Parathyroid adenoma (tissue), 2 donors: ENCODE measurements around the gene RHOF.
"Not testable (repeated sequence)": the region's sequence is repeated elsewhere in the genome, so short reads cannot be mapped to it uniquely, and the experiment has no call there.

Experiments used
- H2AFZ ChIP-seq: fragments of 300-600 bp; sonication (generic); one replicate; pipeline ENCODE4 v1.7.0; 2017; ENCODE audit warnings: antibody characterized with exemption, mild to moderate bottlenecking
- H3K27ac ChIP-seq: fragments of 300-600 bp; sonication (generic); one replicate; pipeline ENCODE4 v1.7.0; 2017
- H3K27me3 ChIP-seq: fragments of 300-600 bp; sonication (generic); one replicate; pipeline ENCODE4 v1.7.0; 2017; ENCODE audit warnings: low read length; ENCODE audit not compliant: control insufficient read depth, insufficient read depth
- H3K36me3 ChIP-seq: fragments of 300-600 bp; sonication (generic); one replicate; pipeline ENCODE4 v1.7.0; 2017; ENCODE audit warnings: low read length; ENCODE audit not compliant: control insufficient read depth, insufficient read depth
- H3K4me1 ChIP-seq: fragments of 300-600 bp; sonication (generic); one replicate; pipeline ENCODE4 v1.7.0; 2017; ENCODE audit warnings: control low read depth
- H3K4me2 ChIP-seq: fragments of 300-600 bp; sonication (generic); one replicate; pipeline ENCODE4 v1.7.0; 2017; ENCODE audit warnings: low read length
- H3K4me3 ChIP-seq: fragments of 300-600 bp; sonication (generic); one replicate; pipeline ENCODE4 v1.7.0; 2017; ENCODE audit warnings: low read depth, low read length
- H3K79me2 ChIP-seq: fragments of 300-600 bp; sonication (generic); one replicate; pipeline ENCODE4 v1.7.0; 2017; ENCODE audit warnings: control low read depth
- H3K9ac ChIP-seq: fragments of 300-600 bp; sonication (generic); one replicate; pipeline ENCODE4 v1.7.0; 2017; ENCODE audit warnings: mild to moderate bottlenecking
- H3K9me3 ChIP-seq: fragments of 300-600 bp; sonication (generic); one replicate; pipeline ENCODE4 v1.7.0; 2017; ENCODE audit warnings: low read length; ENCODE audit not compliant: control insufficient read depth
- TF ChIP-seq, protein P1 (sequence below): fragments of 300-600 bp; sonication (generic); IDR thresholded peaks from one replicate; pipeline ENCODE4 v1.7.0; 2017; ENCODE audit warnings: antibody characterized with exemption, mild to moderate bottlenecking
- donor health status: primary hyperparathyroidism.

Gene RHOF

DNA sequence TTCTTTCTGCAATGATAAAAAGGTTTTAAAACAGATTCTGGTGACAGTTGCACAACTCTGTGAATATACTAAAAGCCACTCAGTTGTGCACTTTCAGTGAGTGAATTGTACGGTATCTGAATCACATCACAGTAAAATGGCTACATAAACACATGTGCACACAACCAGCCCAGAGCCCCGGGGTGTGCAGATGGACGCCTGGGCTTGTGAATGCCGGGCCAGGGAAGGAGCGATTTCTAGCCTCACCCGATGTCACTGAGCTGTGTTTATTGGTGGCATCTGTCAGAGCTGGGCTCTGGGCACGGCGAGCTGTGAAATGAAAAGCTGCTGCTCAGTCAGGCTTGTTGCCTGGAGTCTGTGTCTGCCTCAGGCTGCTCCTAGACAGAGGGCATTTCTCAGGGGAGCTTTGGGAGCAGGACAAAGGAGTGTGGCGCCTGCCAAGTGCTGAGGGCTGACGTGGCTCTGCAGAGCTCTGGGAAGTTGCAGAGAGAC lies 25.9 kb downstream of the RHOF start:
- no peaks in the 10 kb centered on the region for H3K4me1 ChIP-seq
- TF ChIP-seq, protein P1, sequence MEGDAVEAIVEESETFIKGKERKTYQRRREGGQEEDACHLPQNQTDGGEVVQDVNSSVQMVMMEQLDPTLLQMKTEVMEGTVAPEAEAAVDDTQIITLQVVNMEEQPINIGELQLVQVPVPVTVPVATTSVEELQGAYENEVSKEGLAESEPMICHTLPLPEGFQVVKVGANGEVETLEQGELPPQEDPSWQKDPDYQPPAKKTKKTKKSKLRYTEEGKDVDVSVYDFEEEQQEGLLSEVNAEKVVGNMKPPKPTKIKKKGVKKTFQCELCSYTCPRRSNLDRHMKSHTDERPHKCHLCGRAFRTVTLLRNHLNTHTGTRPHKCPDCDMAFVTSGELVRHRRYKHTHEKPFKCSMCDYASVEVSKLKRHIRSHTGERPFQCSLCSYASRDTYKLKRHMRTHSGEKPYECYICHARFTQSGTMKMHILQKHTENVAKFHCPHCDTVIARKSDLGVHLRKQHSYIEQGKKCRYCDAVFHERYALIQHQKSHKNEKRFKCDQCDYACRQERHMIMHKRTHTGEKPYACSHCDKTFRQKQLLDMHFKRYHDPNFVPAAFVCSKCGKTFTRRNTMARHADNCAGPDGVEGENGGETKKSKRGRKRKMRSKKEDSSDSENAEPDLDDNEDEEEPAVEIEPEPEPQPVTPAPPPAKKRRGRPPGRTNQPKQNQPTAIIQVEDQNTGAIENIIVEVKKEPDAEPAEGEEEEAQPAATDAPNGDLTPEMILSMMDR = no peak
- H3K4me3 ChIP-seq = no peak overlapping the region
- no peak overlapping the region for H3K4me2 ChIP-seq
- H3K27ac ChIP-seq = no peak overlapping the region
- H3K79me2 ChIP-seq = no peaks in the 10 kb centered on the region
- no peaks in the 10 kb centered on the region for H3K9me3 ChIP-seq
- no peak overlapping the region for H3K9ac ChIP-seq
- H3K36me3 ChIP-seq = no peaks in the 10 kb centered on the region
- no peak overlapping the region for H2AFZ ChIP-seq
- H3K27me3 ChIP-seq = no peaks in the 10 kb centered on the region

DNA sequence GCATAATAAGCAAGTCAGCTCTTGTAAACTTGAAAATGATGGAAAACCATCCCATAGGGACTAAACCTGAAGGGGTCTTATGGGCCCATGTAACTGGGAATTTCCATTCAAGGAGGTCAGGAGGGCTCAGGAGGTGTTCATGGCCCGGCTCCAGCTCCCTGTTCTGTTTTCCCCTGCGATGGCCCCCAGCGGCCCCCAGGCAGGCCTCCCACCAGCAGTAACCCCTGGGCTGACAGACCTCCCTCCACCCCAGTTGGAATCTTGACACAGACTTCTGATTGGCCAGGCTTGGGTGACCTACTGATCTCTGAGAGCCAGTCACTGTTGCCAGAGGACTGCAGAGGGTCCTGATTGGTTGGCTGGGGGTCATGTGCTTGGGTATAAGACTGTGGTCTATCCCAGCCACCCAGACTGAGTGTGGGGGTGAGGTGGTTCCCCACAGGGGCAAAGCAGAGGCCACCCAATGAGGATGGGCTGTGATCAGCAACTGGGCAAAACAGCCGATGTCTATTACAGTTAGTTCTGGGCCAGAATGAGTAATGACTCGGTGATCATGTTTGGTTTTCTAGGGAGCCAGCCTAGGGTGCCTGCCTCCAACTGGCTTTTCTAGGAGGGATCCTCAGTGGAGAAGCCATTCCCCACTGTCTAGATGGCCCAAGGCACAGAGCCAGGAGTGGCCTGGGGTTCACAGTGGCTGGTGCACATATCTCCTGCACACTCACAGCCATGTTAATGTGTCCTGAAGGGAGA lies 27.0 kb downstream of the RHOF start:
- Histone ChIP-seq H3K4me3 (no peak overlapping the region), H3K27me3 (no peaks in the 10 kb centered on the region), H3K4me1 (no peaks in the 10 kb centered on the region), H3K4me2 (no peak overlapping the region), H2AFZ (no peak overlapping the region), H3K27ac (no peak overlapping the region), H3K79me2 (no peaks in the 10 kb centered on the region), H3K9ac (no peak overlapping the region), H3K36me3 (no peaks in the 10 kb centered on the region), H3K9me3 (no peaks in the 10 kb centered on the region)
- TF ChIP-seq, protein P1 = no peak

DNA sequence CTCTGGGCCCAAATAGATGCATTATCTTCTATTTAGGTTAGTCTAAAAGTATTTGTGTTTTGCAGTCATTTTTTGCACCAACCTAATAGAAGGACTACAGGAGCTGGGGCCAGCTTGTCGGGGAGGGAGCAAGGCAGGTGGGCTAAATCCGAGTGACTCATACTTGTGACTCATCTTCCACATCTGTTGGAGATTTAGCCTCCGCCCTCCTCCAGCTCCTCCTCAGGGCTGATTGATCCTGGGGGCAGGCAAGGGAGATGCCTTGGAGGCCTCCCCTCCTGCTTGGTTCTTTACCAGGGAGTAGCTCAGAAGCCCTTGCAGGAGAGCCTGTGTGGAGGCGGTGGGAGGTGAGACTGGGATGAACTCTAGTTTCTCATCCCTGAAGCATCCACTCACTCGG lies 27.9 kb downstream of the RHOF start:
- Histone ChIP-seq H3K9me3 (no peaks in the 10 kb centered on the region), H3K36me3 (no peaks in the 10 kb centered on the region), H3K4me3 (no peak overlapping the region), H3K27ac (no peak overlapping the region), H3K4me1 (no peaks in the 10 kb centered on the region), H3K9ac (no peak overlapping the region), H2AFZ (no peak overlapping the region), H3K4me2 (no peak overlapping the region), H3K27me3 (no peaks in the 10 kb centered on the region), H3K79me2 (no peaks in the 10 kb centered on the region)
- TF ChIP-seq, protein P1 = no peak

DNA sequence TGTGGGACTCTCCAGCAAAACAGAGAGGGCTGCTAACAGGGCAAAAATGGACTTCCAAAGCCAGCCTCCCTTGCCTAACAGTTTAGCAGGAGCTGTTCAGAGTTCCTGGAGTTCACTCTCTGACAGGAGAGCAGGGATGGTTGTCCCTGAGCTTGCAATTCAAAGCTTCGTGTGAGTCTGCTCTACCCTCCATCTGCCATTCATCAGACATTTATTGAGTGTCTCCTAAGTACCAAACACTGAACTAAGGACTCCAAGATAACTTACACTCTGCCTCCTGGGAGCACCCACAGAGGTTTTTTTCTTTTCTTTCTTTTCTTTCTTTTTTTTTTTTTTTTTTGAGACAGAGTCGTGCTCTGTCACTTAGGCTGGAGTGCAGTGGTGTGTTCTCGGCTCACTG lies 28.7 kb downstream of the RHOF start:
- Histone ChIP-seq H3K4me3 (no peak overlapping the region), H3K27ac (no peak overlapping the region), H3K9ac (no peak overlapping the region), H3K79me2 (no peaks in the 10 kb centered on the region), H3K9me3 (no peaks in the 10 kb centered on the region), H3K27me3 (no peaks in the 10 kb centered on the region), H3K36me3 (no peaks in the 10 kb centered on the region), H3K4me1 (no peaks in the 10 kb centered on the region), H2AFZ (no peak overlapping the region), H3K4me2 (no peak overlapping the region)
- TF ChIP-seq, protein P1 = no peak

DNA sequence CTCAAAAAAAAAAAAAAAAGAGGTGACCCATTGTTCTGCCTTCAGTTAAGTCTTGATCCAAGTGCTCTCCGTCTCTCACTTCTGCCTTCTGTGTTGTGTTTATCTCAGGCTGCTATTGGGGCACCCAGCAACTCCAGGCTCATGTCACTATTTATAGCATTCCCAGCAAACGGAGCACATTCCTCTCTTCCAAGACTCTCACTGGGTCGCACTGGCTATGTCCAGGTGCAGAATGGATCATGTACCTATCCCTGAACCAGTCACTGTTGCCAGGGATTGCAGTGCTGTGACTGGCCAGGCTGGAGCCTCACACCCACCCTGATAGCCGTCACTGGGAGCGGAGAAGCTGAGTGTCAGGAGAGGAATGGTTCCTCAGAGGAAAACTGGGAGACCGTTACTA lies 31.2 kb downstream of the RHOF start:
- Histone ChIP-seq H3K27me3 (no peaks in the 10 kb centered on the region), H3K4me2 (no peak overlapping the region), H3K36me3 (no peaks in the 10 kb centered on the region), H3K4me1 (no peaks in the 10 kb centered on the region), H3K9me3 (no peaks in the 10 kb centered on the region), H3K9ac (no peak overlapping the region), H3K27ac (no peak overlapping the region), H2AFZ (no peak overlapping the region), H3K79me2 (no peaks in the 10 kb centered on the region), H3K4me3 (no peak overlapping the region)
- TF ChIP-seq, protein P1 = no peak

DNA sequence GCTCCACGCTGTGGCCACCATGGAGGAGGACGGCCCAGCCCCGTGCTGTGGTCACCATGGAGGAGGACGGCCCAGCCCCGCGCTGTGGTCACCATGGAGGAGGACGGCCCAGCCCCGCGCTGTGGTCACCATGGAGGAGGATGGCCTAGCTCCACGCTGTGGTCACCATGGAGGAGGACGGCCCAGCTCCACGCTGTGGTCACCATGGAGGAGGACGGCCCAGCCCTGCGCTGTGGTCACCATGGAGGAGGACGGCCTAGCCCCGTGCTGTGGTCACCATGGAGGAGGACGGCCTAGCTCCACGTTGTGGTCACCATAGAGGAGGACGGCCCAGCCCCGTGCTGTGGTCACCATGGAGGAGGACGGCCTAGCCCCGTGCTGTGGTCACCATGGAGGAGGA lies 35.0 kb downstream of the RHOF start:
- H3K36me3 ChIP-seq = not testable (repeated sequence)

More for the DNA sequence above, 35.0 kb downstream of the RHOF start:
- H3K4me2 ChIP-seq, H3K27me3 ChIP-seq, H3K4me3 ChIP-seq, H3K9ac ChIP-seq, H2AFZ ChIP-seq, H3K4me1 ChIP-seq, H3K79me2 ChIP-seq, H3K9me3 ChIP-seq, H3K27ac ChIP-seq: not testable (repeated sequence)
